Fibroblast of pulmonary artery (primary cell): Measurements from ENCODE around the gene RIPPLY1.

Experiments
- DNase-seq: peaks from one replicate; pipeline ENCODE4 v3.0.0-alpha.2; 2010; ENCODE audit warnings: low read depth
- H3K4me3 ChIP-seq: replicated peaks from 2 replicates; pipeline ENCODE4 v1.5.1; 2011; ENCODE audit warnings: low read depth, mild to moderate bottlenecking, control low read depth, low read length, moderate library complexity
- CTCF ChIP-seq: IDR thresholded peaks from 2 replicates; pipeline ENCODE4 v1.5.1; 2011; ENCODE audit warnings: mild to moderate bottlenecking, control low read depth, low read length, inconsistent platforms; ENCODE audit errors: missing control alignments

The RIPPLY1 gene

DNA sequence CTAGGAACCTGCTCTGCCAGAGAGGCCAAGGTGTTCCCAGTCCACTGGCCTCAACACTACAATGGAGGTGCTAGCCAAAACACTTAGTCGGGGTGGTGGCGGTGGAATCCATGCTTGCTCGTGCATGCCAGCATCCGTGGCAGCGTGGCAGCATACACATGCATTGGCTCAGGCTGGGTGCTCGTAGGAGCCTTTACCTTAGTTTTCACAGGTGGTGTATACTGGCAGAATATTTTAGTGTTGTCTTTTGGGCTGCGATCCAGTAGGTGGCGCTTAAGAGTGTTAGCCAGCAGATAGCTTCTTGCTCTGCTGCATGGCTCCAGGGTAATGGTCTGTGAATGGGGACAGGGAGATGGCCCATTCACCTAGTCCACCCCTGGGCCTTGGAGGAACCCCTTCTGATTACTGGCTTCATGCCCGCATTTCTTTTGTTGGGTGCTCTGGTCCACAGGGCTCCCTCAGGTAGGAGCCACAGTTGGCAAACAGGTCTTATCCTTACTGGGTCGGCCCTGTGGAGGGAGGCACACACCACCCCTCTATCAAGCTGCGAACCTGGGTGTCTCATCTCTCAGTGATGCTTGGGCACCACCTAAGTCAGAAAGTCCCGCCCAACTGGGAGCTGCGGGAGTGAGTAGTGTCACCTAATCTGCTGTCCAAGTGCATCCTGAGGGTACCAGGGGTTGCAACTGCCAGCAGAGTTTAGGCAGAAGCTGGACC, 40.0 kb downstream of the RIPPLY1 start:
- peak; percentile 10 for DNase-seq
- no peak overlapping the region for H3K4me3 ChIP-seq
- TF ChIP-seq CTCF: peak; percentile 42
